ENCODE results near the gene TP53TG5. TPM values are rescaled to one million over a fixed set of nuclear protein-coding genes. Genes with fewer than 3 reads are reported as not detected.

TP53TG5 gene
- polyA plus RNA-seq, 1 experiment: not detected

GRCh38 chr20:45328451-45328850, 49.7 kb downstream of the TP53TG5 start:
- H3K4me3 ChIP-seq (ENCODE audit: low read depth, low read length): no peak overlapping the region
- POLR2A ChIA-PET: no interaction called here
- CTCF ChIA-PET: interaction anchor here (0.6 to 1.3 kb wide), 4 partner anchors 34 to 122 kb away, joined by 3 read pairs; partner anchors contain the start of gene SYS1
- no peak for DNase-seq (ENCODE audit: low read depth)
- peaks cover 50% of the 10 kb centered on the region for H3K36me3 ChIP-seq (ENCODE audit: control insufficient read depth, insufficient read depth, low read length)
- TF ChIP-seq, protein P1, sequence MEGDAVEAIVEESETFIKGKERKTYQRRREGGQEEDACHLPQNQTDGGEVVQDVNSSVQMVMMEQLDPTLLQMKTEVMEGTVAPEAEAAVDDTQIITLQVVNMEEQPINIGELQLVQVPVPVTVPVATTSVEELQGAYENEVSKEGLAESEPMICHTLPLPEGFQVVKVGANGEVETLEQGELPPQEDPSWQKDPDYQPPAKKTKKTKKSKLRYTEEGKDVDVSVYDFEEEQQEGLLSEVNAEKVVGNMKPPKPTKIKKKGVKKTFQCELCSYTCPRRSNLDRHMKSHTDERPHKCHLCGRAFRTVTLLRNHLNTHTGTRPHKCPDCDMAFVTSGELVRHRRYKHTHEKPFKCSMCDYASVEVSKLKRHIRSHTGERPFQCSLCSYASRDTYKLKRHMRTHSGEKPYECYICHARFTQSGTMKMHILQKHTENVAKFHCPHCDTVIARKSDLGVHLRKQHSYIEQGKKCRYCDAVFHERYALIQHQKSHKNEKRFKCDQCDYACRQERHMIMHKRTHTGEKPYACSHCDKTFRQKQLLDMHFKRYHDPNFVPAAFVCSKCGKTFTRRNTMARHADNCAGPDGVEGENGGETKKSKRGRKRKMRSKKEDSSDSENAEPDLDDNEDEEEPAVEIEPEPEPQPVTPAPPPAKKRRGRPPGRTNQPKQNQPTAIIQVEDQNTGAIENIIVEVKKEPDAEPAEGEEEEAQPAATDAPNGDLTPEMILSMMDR (IDR thresholded peaks at IDR 0.05; ENCODE audit: insufficient read depth, low read depth, low read length): no peak
- no peaks in the 10 kb centered on the region for H3K27me3 ChIP-seq (ENCODE audit: control insufficient read depth, insufficient read depth, low read length)

DNA sequence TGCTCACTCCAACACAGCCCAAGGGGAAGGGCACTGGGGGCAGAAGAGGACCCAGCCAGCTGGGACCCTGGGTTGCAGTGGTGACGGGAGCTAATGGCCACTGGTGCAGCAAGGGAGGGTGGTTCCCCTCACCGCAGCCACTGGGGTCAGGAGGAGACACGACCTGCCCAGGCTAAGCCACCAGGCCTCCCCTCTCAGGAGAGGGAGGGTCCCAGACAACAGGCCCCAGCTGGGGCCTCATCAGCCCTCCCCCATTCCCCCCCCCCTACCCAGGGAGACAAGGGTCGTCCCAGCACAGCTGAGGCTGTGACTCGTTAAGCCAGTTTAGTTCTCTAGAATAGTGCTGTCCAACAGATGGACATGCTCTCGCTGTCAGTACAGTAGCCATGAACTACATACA, 52.8 kb downstream of the TP53TG5 start:
- peaks cover 31% of the 10 kb centered on the region for H3K36me3 ChIP-seq (ENCODE audit: control insufficient read depth, insufficient read depth, low read length)
- TF ChIP-seq, protein P1 (IDR thresholded peaks at IDR 0.05; ENCODE audit: insufficient read depth, low read depth, low read length): no peak
- no peak for DNase-seq (ENCODE audit: low read depth)
- ChIA-PET POLR2A (no interaction called here), CTCF (interaction anchor here (0.6 to 2.5 kb wide), 5 partner anchors 10 to 112 kb away, joined by 3 to 16 read pairs (median 5); no protein-coding TSS in a partner anchor)
- H3K4me3 ChIP-seq (ENCODE audit: low read depth, low read length): no peak overlapping the region
- H3K27me3 ChIP-seq (ENCODE audit: control insufficient read depth, insufficient read depth, low read length): no peaks in the 10 kb centered on the region

DNA sequence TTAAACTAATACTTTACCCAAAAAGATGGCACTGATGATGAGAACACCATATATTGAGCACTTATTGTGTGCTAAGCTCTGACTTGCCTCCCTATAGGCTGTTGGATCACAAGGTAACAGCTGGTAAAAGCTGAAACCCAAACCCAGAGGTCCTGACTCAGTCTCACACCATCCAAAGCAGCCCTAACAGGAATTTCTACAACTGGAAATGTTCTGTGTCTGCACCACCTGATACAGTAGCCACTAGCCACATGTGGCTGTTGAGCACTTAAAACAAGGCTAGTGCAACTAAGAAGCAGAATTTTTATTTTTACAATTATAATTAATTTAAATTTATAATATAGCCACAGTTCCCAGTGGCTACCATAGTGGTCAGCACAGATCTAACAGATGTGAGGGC, 54.4 kb downstream of the TP53TG5 start:
- TF ChIP-seq, protein P1 (IDR thresholded peaks at IDR 0.05; ENCODE audit: insufficient read depth, low read depth, low read length): no peak
- no peak overlapping the region for H3K4me3 ChIP-seq (ENCODE audit: low read depth, low read length)
- no peak for DNase-seq (ENCODE audit: low read depth)
- peaks cover 20% of the 10 kb centered on the region for H3K36me3 ChIP-seq (ENCODE audit: control insufficient read depth, insufficient read depth, low read length)
- H3K27me3 ChIP-seq (ENCODE audit: control insufficient read depth, insufficient read depth, low read length): no peaks in the 10 kb centered on the region
- POLR2A ChIA-PET: no interaction called here
- CTCF ChIA-PET: interaction anchor here (1.1 to 9.3 kb wide), 12 partner anchors 9 to 447 kb away, joined by 3 to 193 read pairs (median 5); partner anchors contain the start of gene SYS1

DNA sequence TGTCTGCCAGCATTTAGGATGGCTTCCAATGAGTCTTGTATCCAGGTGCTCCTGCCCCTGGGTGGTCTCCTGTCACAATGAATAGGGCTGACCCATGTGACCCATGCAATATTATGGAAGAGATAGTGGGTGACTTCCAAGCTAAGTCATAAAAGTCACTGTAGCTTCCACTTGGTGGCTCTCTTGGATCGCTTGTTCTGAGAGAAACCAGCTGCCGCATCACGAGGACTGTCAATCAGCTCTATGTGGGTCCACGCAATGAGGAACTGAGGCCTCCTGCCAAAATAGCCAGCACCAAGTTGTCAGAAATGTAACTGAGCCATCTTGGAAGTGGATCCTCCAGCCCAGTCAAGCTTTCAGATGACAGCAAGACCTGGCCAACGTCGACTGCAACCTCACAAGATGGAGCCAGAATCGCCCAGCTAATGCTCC, 55.2 kb downstream of the TP53TG5 start:
- ChIA-PET POLR2A (no interaction called here), CTCF (interaction anchor here (0.6 to 9.3 kb wide), 17 partner anchors 9 to 448 kb away, joined by 3 to 193 read pairs (median 4); partner anchors contain the start of gene SYS1)
- Histone ChIP-seq H3K27me3 (ENCODE audit: control insufficient read depth, insufficient read depth, low read length) (0 out of 2 replicates have a peak, but pooled peaks cover 1% of the 10 kb centered on the region), H3K36me3 (ENCODE audit: control insufficient read depth, insufficient read depth, low read length) (peaks cover 16% of the 10 kb centered on the region), H3K4me3 (ENCODE audit: low read depth, low read length) (no peak overlapping the region)
- no peak for DNase-seq (ENCODE audit: low read depth)
- TF ChIP-seq, protein P1 (IDR thresholded peaks at IDR 0.05; ENCODE audit: insufficient read depth, low read depth, low read length): no peak

Small RNA genes lying within 50 kb of the gene (small RNA-seq; reads per million reads assigned to genes)
- not detected for gene MIR6812 (ENCODE audit: insufficient read length, low read depth, low replicate concordance)

Other genes with a start within 250 kb of the TP53TG5 start
- not detected in 2 replicates for gene PI3, start 203.4 kb downstream of the TP53TG5 start, polyA plus RNA-seq (2011; rRNA removed)
- not detected in 2 replicates for gene SEMG1, start 171.3 kb downstream of the TP53TG5 start, polyA plus RNA-seq (2011; rRNA removed)
- not detected in 2 replicates for gene SEMG2, start 157.0 kb downstream of the TP53TG5 start, polyA plus RNA-seq (2011; rRNA removed)
- 0.21 TPM in 1 of 2 replicates, not detected in the other for gene SLPI, start 123.8 kb downstream of the TP53TG5 start, polyA plus RNA-seq (2011; rRNA removed)
- not detected in 2 replicates for gene RBPJL, start 71.5 kb downstream of the TP53TG5 start, polyA plus RNA-seq (2011; rRNA removed)
- gene MATN4, start 70.0 kb downstream of the TP53TG5 start, polyA plus RNA-seq (2011; rRNA removed): 0.05 and 0.06 TPM in 2 replicates
- 147 and 153 TPM in 2 replicates for gene SDC4, start 29.9 kb downstream of the TP53TG5 start, polyA plus RNA-seq (2011; rRNA removed)
- 38.8 and 71.4 TPM in 2 replicates for gene SYS1, start 15.2 kb downstream of the TP53TG5 start, polyA plus RNA-seq (2011; rRNA removed)
- gene DBNDD2, start 30.0 kb upstream of the TP53TG5 start, polyA plus RNA-seq (2011; rRNA removed): 69.4 and 77.0 TPM in 2 replicates
- gene PIGT, start 37.8 kb upstream of the TP53TG5 start, polyA plus RNA-seq (2011; rRNA removed): 135 and 236 TPM in 2 replicates
- not detected in 2 replicates for gene WFDC2, start 91.4 kb upstream of the TP53TG5 start, polyA plus RNA-seq (2011; rRNA removed)
- not detected in 2 replicates for gene SPINT3, start 137.3 kb upstream of the TP53TG5 start, polyA plus RNA-seq (2011; rRNA removed)
- not detected in 2 replicates for gene WFDC6, start 161.2 kb upstream of the TP53TG5 start, polyA plus RNA-seq (2011; rRNA removed)
- gene EPPIN, start 169.1 kb upstream of the TP53TG5 start, polyA plus RNA-seq (2011; rRNA removed): not detected in 2 replicates
- not detected in 2 replicates for gene WFDC8, start 201.0 kb upstream of the TP53TG5 start, polyA plus RNA-seq (2011; rRNA removed)